ENCODE measurements around the gene KRT16.

KRT16 gene

DNA sequence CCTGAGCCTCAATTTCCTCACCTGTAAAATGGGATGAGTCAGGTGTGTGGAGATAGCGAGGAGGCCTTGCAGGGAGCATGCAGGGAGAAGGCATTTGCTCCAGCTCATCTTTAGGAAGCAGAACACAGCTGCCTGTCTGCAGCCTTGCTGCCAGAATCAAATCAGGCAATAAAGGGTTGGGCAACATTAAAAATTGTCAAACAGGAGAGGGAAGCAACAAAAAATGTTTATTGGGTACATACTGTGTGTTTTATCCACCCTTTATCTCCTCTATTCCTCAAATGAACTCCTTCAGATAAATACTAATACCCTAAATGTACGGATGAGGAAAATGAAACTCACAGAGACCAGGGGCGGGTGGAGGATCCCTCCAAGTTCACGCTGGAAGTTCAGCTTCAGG, 12.2 kb downstream of the KRT16 start:
- Histone ChIP-seq H3K27ac (ENCODE audit: low read length) (no peak overlapping the region), H3K4me3 (ENCODE audit: low read length) (no peak overlapping the region), H2AFZ (ENCODE audit: low read length) (no peak overlapping the region), H3K4me2 (ENCODE audit: low read depth, low read length) (no peak overlapping the region), H3K27me3 (replicated peaks; ENCODE audit: insufficient read depth, low read length) (no peaks in the 10 kb centered on the region), H4K20me1 (ENCODE audit: insufficient read depth, low read length) (no peaks in the 10 kb centered on the region), H3K4me1 (ENCODE audit: low read length) (no peaks in the 10 kb centered on the region), H3K9me2 (replicated peaks; ENCODE audit: insufficient read depth, low read length) (no peaks in the 10 kb centered on the region), H3K36me3 (replicated peaks; ENCODE audit: insufficient read depth, low read length) (no peaks in the 10 kb centered on the region), H3K9ac (ENCODE audit: low read length) (no peak overlapping the region), H3K79me2 (ENCODE audit: low read length) (no peaks in the 10 kb centered on the region), H3K9me3 (replicated peaks; ENCODE audit: insufficient read depth, low read length) (no peaks in the 10 kb centered on the region), H3F3A (ENCODE audit: insufficient read depth, low read length) (no peaks in the 10 kb centered on the region)
- TF ChIP-seq EZH2phosphoT487 (IDR thresholded peaks at IDR 0.05; ENCODE audit: low read length) (no peak), EZH2 (optimal IDR thresholded peaks at IDR 0.05; ENCODE audit: low read depth, low read length) (no peak)
- TF ChIP-seq, protein P1, sequence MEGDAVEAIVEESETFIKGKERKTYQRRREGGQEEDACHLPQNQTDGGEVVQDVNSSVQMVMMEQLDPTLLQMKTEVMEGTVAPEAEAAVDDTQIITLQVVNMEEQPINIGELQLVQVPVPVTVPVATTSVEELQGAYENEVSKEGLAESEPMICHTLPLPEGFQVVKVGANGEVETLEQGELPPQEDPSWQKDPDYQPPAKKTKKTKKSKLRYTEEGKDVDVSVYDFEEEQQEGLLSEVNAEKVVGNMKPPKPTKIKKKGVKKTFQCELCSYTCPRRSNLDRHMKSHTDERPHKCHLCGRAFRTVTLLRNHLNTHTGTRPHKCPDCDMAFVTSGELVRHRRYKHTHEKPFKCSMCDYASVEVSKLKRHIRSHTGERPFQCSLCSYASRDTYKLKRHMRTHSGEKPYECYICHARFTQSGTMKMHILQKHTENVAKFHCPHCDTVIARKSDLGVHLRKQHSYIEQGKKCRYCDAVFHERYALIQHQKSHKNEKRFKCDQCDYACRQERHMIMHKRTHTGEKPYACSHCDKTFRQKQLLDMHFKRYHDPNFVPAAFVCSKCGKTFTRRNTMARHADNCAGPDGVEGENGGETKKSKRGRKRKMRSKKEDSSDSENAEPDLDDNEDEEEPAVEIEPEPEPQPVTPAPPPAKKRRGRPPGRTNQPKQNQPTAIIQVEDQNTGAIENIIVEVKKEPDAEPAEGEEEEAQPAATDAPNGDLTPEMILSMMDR (IDR thresholded peaks at IDR 0.05; ENCODE audit: low read length), result no peak
- no peak for DNase-seq

DNA sequence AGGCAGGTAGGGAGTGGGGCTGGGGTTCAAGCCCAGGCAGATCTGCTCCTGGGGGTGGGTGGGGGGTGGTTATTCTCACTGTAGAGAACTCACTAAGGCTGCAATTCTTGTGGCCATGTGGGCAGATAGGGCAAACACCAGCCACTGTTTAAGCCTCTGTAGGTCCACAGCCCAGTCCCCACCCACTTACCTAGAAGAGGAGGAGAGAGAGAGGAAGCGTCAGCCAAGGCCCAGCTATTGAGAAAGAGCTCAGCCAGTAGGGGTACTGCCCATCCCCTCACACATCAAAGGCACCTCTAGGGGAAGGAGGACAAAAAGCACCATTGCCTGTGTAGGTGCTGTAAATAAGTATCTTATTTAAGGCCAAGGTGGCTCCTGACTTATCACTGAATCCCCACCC, 12.9 kb downstream of the KRT16 start:
- Histone ChIP-seq H3K36me3 (replicated peaks; ENCODE audit: insufficient read depth, low read length) (no peaks in the 10 kb centered on the region), H3K79me2 (ENCODE audit: low read length) (no peaks in the 10 kb centered on the region), H4K20me1 (ENCODE audit: insufficient read depth, low read length) (no peaks in the 10 kb centered on the region), H3F3A (ENCODE audit: insufficient read depth, low read length) (no peaks in the 10 kb centered on the region), H3K4me1 (ENCODE audit: low read length) (no peaks in the 10 kb centered on the region), H3K27ac (ENCODE audit: low read length) (no peak overlapping the region), H3K9me3 (replicated peaks; ENCODE audit: insufficient read depth, low read length) (no peaks in the 10 kb centered on the region), H3K9me2 (replicated peaks; ENCODE audit: insufficient read depth, low read length) (no peaks in the 10 kb centered on the region), H3K4me2 (ENCODE audit: low read depth, low read length) (no peak overlapping the region), H2AFZ (ENCODE audit: low read length) (no peak overlapping the region), H3K4me3 (ENCODE audit: low read length) (no peak overlapping the region), H3K9ac (ENCODE audit: low read length) (no peak overlapping the region), H3K27me3 (replicated peaks; ENCODE audit: insufficient read depth, low read length) (no peaks in the 10 kb centered on the region)
- TF ChIP-seq EZH2 (optimal IDR thresholded peaks at IDR 0.05; ENCODE audit: low read depth, low read length) (no peak), EZH2phosphoT487 (IDR thresholded peaks at IDR 0.05; ENCODE audit: low read length) (no peak)
- TF ChIP-seq, protein P1 (IDR thresholded peaks at IDR 0.05; ENCODE audit: low read length), result no peak
- DNase-seq, result no peak

DNA sequence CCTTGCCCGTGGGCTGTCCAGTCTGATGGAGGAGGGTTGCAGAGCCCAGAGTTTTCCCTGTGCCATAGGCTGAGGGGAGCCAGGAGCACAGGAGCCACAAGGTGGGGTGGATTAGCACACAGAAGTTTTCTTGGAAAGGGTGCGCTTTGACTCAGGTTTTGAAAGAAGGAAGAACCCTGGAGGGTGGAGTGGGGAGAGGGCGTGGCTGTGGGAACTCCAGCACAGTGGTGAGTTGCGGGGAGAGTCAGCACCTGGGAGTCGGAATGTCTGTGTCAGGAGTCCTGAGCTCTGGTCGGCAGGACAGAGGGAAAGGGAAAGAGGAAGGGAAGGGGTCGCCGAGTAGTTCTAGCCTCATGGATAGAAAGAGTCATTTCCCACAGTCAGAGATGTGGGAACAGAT, 17.0 kb downstream of the KRT16 start:
- no peak overlapping the region for H2AFZ ChIP-seq (ENCODE audit: low read length)
- H3K4me1 ChIP-seq (ENCODE audit: low read length), result no peaks in the 10 kb centered on the region
- H4K20me1 ChIP-seq (ENCODE audit: insufficient read depth, low read length), result no peaks in the 10 kb centered on the region
- no peaks in the 10 kb centered on the region for H3F3A ChIP-seq (ENCODE audit: insufficient read depth, low read length)
- H3K79me2 ChIP-seq (ENCODE audit: low read length), result no peaks in the 10 kb centered on the region
- H3K36me3 ChIP-seq (replicated peaks; ENCODE audit: insufficient read depth, low read length), result no peaks in the 10 kb centered on the region
- H3K4me2 ChIP-seq (ENCODE audit: low read depth, low read length), result no peak overlapping the region
- no peaks in the 10 kb centered on the region for H3K9me2 ChIP-seq (replicated peaks; ENCODE audit: insufficient read depth, low read length)
- no peak for DNase-seq
- H3K27ac ChIP-seq (ENCODE audit: low read length), result no peak overlapping the region
- TF ChIP-seq EZH2phosphoT487 (IDR thresholded peaks at IDR 0.05; ENCODE audit: low read length), result no peak
- TF ChIP-seq, protein P1 (IDR thresholded peaks at IDR 0.05; ENCODE audit: low read length), result no peak
- no peak for TF ChIP-seq EZH2 (optimal IDR thresholded peaks at IDR 0.05; ENCODE audit: low read depth, low read length)
- peaks cover 6% of the 10 kb centered on the region; the same call in 1 of the 2 replicates for H3K27me3 ChIP-seq (replicated peaks; ENCODE audit: insufficient read depth, low read length)
- no peaks in the 10 kb centered on the region for H3K9me3 ChIP-seq (replicated peaks; ENCODE audit: insufficient read depth, low read length)
- no peak overlapping the region for H3K4me3 ChIP-seq (ENCODE audit: low read length)
- H3K9ac ChIP-seq (ENCODE audit: low read length), result no peak overlapping the region

All from MM.1S (cell line).